ENCODE data around the gene OPN4. TPM values are rescaled to one million over a fixed set of nuclear protein-coding genes. Genes with fewer than 3 reads are reported as not detected.

Gene OPN4
- polyA plus RNA-seq, 2 of the 4 experiments (the other 2 are of a cell fraction), result not detected

GRCh38 chr10:86649471-86650150 is 4.7 kb upstream of the OPN4 start:
- DNase-seq (ENCODE audit: low read depth in 1 of 2, low spot score in 1 of 2) (no peak), FAIRE-seq (no peak), ATAC-seq (no peak)
- Histone ChIP-seq H3K9me3 (no peaks in the 10 kb centered on the region), H3K27ac (peak overlapping the region in 1 of 2 experiments; percentile 63; a peak in 3 of 6 replicates), H3K4me2 (peak overlapping the region; percentile 26), H3K4me1 (peaks cover 28% of the 10 kb centered on the region), H3K4me3 (no peak overlapping the region)
- POLR2A ChIA-PET, result no interaction called here
- no peak for TF ChIP-seq RARB (CRISPR knock-in tag; IDR thresholded peaks at IDR 0.05)
- CTCF ChIA-PET, result interaction anchor here (1.7 kb wide), 1 partner anchor 44 kb away, joined by 5 read pairs; no protein-coding TSS in a partner anchor
- WGBS (ENCODE audit: missing lambda C conversion rate), result 82% methylated on average over 16 of the region's 17 CpGs

- peaks cover 28% of the 10 kb centered on the region for H3K4me1 ChIP-seq
- H3K27ac ChIP-seq, result peak overlapping the region in 1 of 2 experiments; percentile 63; a peak in 2 of 6 replicates
- CTCF ChIA-PET, result interaction anchor here (1.1 to 1.7 kb wide), 2 partner anchors 18 to 44 kb away, joined by 5 read pairs; partner anchors contain the start of gene LDB3
- no peak for DNase-seq (ENCODE audit: low read depth in 1 of 2, low spot score in 1 of 2)
- no peaks in the 10 kb centered on the region for H3K9me3 ChIP-seq
- FAIRE-seq, result no peak
- no peak overlapping the region for H3K4me2 ChIP-seq
- no peak for TF ChIP-seq NR3C1 (IDR thresholded peaks at IDR 0.05)
- TF ChIP-seq CHD2 (IDR thresholded peaks at IDR 0.05; ENCODE audit: low read length, partially characterized antibody), result no peak
- TF ChIP-seq ZC3H11A (IDR thresholded peaks at IDR 0.05), result no peak
- no peak for TF ChIP-seq EHF (CRISPR knock-in tag; IDR thresholded peaks at IDR 0.05)
- no peak for TF ChIP-seq FOSB (CRISPR knock-in tag; IDR thresholded peaks at IDR 0.05)
- no peak for TF ChIP-seq TFCP2L1 (CRISPR knock-in tag; IDR thresholded peaks at IDR 0.05)
- no peak for TF ChIP-seq MAFK (IDR thresholded peaks at IDR 0.05; ENCODE audit: partially characterized antibody)
- no peak for TF ChIP-seq TP53 (CRISPR knock-in tag; IDR thresholded peaks at IDR 0.05)
- TF ChIP-seq CTCF (IDR thresholded peaks at IDR 0.05), result no peak
- no peak for TF ChIP-seq JUNB (IDR thresholded peaks at IDR 0.05)
- no peak for TF ChIP-seq CBX2 (IDR thresholded peaks at IDR 0.05; ENCODE audit: borderline replicate concordance, low read depth)
- TF ChIP-seq HES2 (IDR thresholded peaks at IDR 0.05), result no peak
- TF ChIP-seq, protein P1, sequence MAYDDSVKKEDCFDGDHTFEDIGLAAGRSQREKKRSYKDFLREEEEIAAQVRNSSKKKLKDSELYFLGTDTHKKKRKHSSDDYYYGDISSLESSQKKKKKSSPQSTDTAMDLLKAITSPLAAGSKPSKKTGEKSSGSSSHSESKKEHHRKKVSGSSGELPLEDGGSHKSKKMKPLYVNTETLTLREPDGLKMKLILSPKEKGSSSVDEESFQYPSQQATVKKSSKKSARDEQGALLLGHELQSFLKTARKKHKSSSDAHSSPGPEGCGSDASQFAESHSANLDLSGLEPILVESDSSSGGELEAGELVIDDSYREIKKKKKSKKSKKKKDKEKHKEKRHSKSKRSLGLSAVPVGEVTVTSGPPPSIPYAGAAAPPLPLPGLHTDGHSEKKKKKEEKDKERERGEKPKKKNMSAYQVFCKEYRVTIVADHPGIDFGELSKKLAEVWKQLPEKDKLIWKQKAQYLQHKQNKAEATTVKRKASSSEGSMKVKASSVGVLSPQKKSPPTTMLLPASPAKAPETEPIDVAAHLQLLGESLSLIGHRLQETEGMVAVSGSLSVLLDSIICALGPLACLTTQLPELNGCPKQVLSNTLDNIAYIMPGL (CRISPR knock-in tag; IDR thresholded peaks at IDR 0.05; ENCODE audit: borderline replicate concordance), result no peak
- no peak for TF ChIP-seq RFX5 (IDR thresholded peaks at IDR 0.05)
- no peak for TF ChIP-seq MAX (IDR thresholded peaks at IDR 0.05)
- TF ChIP-seq POLR2AphosphoS2 (conservative IDR thresholded peaks at IDR 0.05; ENCODE audit: low read length), result no peak
- no peak for TF ChIP-seq ATOH8 (CRISPR knock-in tag; IDR thresholded peaks at IDR 0.05; ENCODE audit: low read depth)
- no peak for TF ChIP-seq EP300 (IDR thresholded peaks at IDR 0.05)
- TF ChIP-seq RARB (CRISPR knock-in tag; IDR thresholded peaks at IDR 0.05), result no peak
- TF ChIP-seq POLR2A (IDR thresholded peaks at IDR 0.05; ENCODE audit: low read length), result no peak
- H3K4me3 ChIP-seq, result no peak overlapping the region
- no peak for ATAC-seq
- POLR2A ChIA-PET, result no interaction called here
- WGBS (ENCODE audit: missing lambda C conversion rate), result 76% methylated on average over 8 of the region's 8 CpGs
Measured at GRCh38 chr10:86650151-86650550, 4.2 kb upstream of the OPN4 start.

All from A549 (cell line).